MCF 10A (cell line): ENCODE results near the gene IER5L. TPM values are rescaled to one million over a fixed set of nuclear protein-coding genes. Genes with fewer than 3 reads are reported as not detected.

Experiments used
- BruUV-seq: library from RNA; stranded (reverse); fragments of 400-500 nt; replicated peaks from 2 replicates; lab custom pipeline; 2021; lab: Mats Ljungman, UMichigan
- CTCF ChIA-PET: fragments of 300-600 bp; sonication (Branson Sonifier 250); formaldehyde crosslinking; extraction: SDS; loops from one replicate; lab custom pipeline; 2021; ENCODE audit warnings: antibody characterized with exemption, inconsistent platforms; lab: Yijun Ruan, JAX
- POLR2A ChIA-PET: fragments of 300-600, 350-650 bp; sonication (Branson Sonifier 250); formaldehyde crosslinking; extraction: SDS; loops from one replicate; lab custom pipeline; 2020; ENCODE audit warnings: antibody characterized with exemption, inconsistent platforms; lab: Yijun Ruan, JAX
- DNase-seq: peaks from one replicate; pipeline ENCODE4 v3.0.0-alpha.2; 2018; ENCODE audit not compliant: unreplicated experiment
- H3K27ac Mint-ChIP-seq: one replicate; pipeline ENCODE4 v1.8.0; 2022; ENCODE audit warnings: mild to moderate bottlenecking, low read depth, mixed read lengths; ENCODE audit not compliant: unreplicated experiment
- H3K27me3 Mint-ChIP-seq: one replicate; pipeline ENCODE4 v1.8.0; 2022; ENCODE audit warnings: mixed read lengths; ENCODE audit not compliant: insufficient read depth, unreplicated experiment
- H3K36me3 Mint-ChIP-seq: one replicate; pipeline ENCODE4 v1.8.0; 2022; ENCODE audit warnings: mild to moderate bottlenecking, moderate library complexity, mixed read lengths; ENCODE audit not compliant: insufficient read depth, unreplicated experiment
- H3K4me1 Mint-ChIP-seq: one replicate; pipeline ENCODE4 v1.8.0; 2022; ENCODE audit warnings: mixed read lengths; ENCODE audit not compliant: insufficient read depth, unreplicated experiment
- H3K4me3 Mint-ChIP-seq: one replicate; pipeline ENCODE4 v1.8.0; 2022; ENCODE audit warnings: mild to moderate bottlenecking, moderate library complexity, mixed read lengths; ENCODE audit not compliant: unreplicated experiment
- H3K9me3 Mint-ChIP-seq: one replicate; pipeline ENCODE4 v1.8.0; 2022; ENCODE audit warnings: mixed read lengths; ENCODE audit not compliant: unreplicated experiment
- CTCF ChIP-seq: fragments of 200-600 bp; IDR thresholded peaks from one replicate; pipeline ENCODE4 v1.8.0; 2022; ENCODE audit warnings: antibody characterized with exemption, mild to moderate bottlenecking; ENCODE audit not compliant: unreplicated experiment
- intact Hi-C: fragments of 100-400 bp; cut with micrococcal nuclease; formaldehyde crosslinking; loops from 2 replicates; pipeline ENCODE4 v1.14.1; 2022
- total RNA-seq: library from RNA; stranded (reverse); gene quantifications from 2 replicates; pipeline ENCODE4 v1.2.3, GENCODE V29; 2022

Gene IER5L
- total RNA-seq, 1 experiment from 2014 or later, result 13.4 TPM

DNA sequence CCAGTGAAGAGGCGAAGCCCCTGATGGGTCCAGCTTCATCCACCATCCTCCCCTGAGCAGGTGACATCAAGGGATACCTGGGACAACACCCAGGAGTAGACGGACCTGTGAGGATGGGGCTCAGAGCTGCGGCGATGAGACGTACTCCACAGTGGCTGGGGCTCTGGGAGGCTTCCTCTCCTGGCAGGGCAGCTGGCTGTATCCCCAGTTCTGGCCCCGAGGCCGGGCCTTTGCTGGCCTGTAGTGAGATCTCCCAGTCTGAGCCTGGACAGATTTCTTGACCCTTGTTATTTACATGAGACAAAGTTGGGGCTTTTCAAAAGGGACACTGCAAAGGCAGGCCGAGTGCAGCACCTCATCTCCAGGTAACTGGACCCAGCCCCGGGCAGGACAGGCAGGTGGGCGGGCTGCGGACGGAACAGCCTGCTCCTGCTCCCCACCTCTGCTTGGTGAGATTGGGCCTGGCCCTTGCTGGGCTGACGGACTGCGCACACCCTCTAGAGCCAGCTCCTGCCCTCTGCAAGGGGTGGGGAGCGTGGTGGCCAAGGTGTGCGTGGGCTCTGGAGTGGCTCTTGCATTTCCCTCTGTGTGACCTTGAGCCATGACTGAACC is 23.1 kb downstream of the IER5L start:
- Mint-ChIP-seq H3K4me3 (no peak overlapping the region), H3K27me3 (no peaks in the 10 kb centered on the region), H3K36me3 (peaks cover 13% of the 10 kb centered on the region), H3K9me3 (no peaks in the 10 kb centered on the region), H3K4me1 (no peaks in the 10 kb centered on the region), H3K27ac (no peak overlapping the region)
- DNase-seq, result no peak
- ChIA-PET POLR2A (interaction anchor here (0.6 kb wide), 1 partner anchor 1559 kb away, joined by 3 read pairs; no protein-coding TSS in a partner anchor), CTCF (interaction anchor here (0.5 to 0.7 kb wide), 3 partner anchors 20 to 466 kb away, joined by 3 to 5 read pairs (median 3); partner anchors contain the start of gene C9orf50)
- no peak for TF ChIP-seq CTCF
- intact Hi-C loops, result no loop called here
- BruUV-seq, result no TSS peak

- H3K9me3 Mint-ChIP-seq, result no peaks in the 10 kb centered on the region
- no TSS peak for BruUV-seq
- no peaks in the 10 kb centered on the region for H3K4me1 Mint-ChIP-seq
- TF ChIP-seq CTCF, result no peak
- CTCF ChIA-PET, result interaction anchor here (0.6 to 3.4 kb wide), 6 partner anchors 9 to 630 kb away, joined by 3 to 22 read pairs (median 3); no protein-coding TSS in a partner anchor
- H3K27ac Mint-ChIP-seq, result no peak overlapping the region
- DNase-seq, result no peak
- POLR2A ChIA-PET, result interaction anchor here (0.7 kb wide), 1 partner anchor 948 kb away, joined by 3 read pairs; no protein-coding TSS in a partner anchor
- no peak overlapping the region for H3K4me3 Mint-ChIP-seq
- H3K36me3 Mint-ChIP-seq, result peaks cover 23% of the 10 kb centered on the region
- intact Hi-C loops, result no loop called here
- no peaks in the 10 kb centered on the region for H3K27me3 Mint-ChIP-seq
Observed at GRCh38 chr9:129151469-129151868, 26.6 kb downstream of the IER5L start.

DNA sequence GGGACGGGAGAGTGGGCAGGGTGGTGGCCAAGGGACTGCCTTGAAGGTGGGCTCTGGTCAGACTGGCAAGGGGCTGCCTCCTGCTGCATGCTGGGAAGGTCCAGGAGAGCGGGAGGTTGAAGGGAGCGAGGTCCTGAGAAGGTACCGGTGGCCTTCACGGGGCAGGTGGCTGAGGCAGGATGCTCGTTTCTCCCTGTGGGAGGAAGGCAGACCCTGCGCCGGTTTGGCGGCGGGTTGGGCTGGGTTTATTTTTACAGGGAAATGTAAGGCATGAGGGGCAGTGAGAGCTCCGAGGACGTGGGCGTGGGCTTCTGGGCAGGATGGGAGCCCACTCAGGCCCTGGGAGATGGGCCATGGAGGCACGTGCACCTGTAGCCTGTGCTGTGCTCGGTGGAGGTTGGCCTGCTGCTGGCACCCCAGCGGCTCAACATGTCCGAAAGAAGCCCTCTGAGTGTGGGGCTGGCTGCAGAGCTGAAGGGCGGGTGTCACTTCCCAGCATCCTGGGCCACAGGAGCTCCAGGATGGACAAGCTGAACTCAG is 27.3 kb downstream of the IER5L start:
- Mint-ChIP-seq H3K27ac (no peak overlapping the region), H3K27me3 (no peaks in the 10 kb centered on the region), H3K36me3 (peaks cover 29% of the 10 kb centered on the region), H3K9me3 (no peaks in the 10 kb centered on the region), H3K4me3 (no peak overlapping the region), H3K4me1 (no peaks in the 10 kb centered on the region)
- no peak for DNase-seq
- BruUV-seq, result no TSS peak
- CTCF ChIA-PET, result interaction anchor here (0.6 to 3.4 kb wide), 3 partner anchors 8 to 23 kb away, joined by 3 to 22 read pairs (median 11); no protein-coding TSS in a partner anchor
- POLR2A ChIA-PET, result no interaction called here
- TF ChIP-seq CTCF, result no peak
- intact Hi-C loops, result no loop called here

DNA sequence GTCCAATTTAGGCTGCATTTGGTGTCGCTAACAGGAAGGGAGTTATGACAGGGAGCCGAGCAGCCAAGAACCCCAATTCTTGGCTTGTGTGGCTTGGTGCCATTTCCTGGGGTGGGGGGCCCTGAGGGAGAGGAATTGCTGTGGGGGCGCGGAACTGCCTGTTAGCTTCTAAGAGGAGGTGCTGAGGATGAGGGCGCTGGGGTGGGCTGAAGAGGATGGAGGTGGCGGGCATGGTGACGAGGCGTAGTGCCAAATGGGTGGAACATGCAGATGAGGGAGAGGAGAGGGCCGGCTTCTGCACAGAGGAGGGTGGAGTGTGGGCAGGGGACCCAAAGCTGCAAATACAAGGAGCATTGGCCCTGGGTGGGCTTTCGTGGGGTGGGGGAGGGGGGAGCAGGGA is 27.9 kb downstream of the IER5L start:
- ChIA-PET CTCF (no interaction called here), POLR2A (no interaction called here)
- DNase-seq, result no peak
- H3K27me3 Mint-ChIP-seq, result no peaks in the 10 kb centered on the region
- H3K27ac Mint-ChIP-seq, result no peak overlapping the region
- TF ChIP-seq CTCF, result no peak
- H3K36me3 Mint-ChIP-seq, result peaks cover 29% of the 10 kb centered on the region
- no peak overlapping the region for H3K4me3 Mint-ChIP-seq
- intact Hi-C loops, result no loop called here
- no peaks in the 10 kb centered on the region for H3K4me1 Mint-ChIP-seq
- no TSS peak for BruUV-seq
- H3K9me3 Mint-ChIP-seq, result no peaks in the 10 kb centered on the region
